Glomerular endothelial cell (primary cell): ENCODE results near the gene SPDYC. TPM values are rescaled to one million over a fixed set of nuclear protein-coding genes. Genes with fewer than 3 reads are reported as not detected.
"Not testable (repeated sequence)": the region's sequence is repeated elsewhere in the genome, so short reads cannot be mapped to it uniquely, and the experiment has no call there.

Experiments
- DNase-seq: peaks from one replicate; pipeline ENCODE4 v3.0.0-alpha.2; 2011; ENCODE audit warnings: low read depth, low spot score; ENCODE audit errors: extremely low read depth
- total RNA-seq: library from RNA; depleted of rRNA; stranded (reverse); fragments of >200 nt; gene quantifications from 2 replicates; pipeline ENCODE4 v1.2.3, GENCODE V29; 2015

The SPDYC gene
- total RNA-seq, 1 donor from 2014 or later, result not detected

DNA sequence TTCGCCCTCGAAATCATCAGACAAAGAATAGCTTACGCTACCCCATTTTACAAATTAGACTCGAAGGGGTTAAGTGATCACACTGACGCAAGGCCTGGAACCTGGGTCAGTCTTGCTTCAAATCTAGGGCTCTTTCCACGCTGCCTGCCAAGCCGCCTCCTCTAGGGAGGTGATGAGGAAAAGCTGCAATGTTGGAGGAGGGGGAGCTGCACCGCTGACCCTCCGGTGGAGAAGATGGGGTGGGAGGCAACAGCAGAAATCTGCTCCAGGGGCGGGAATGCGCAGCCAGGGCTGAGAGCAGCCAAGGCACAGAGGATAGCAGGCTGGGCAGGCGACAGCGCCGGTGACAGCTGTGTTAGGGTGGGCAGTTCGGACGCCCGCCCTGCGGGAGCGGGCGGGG lies 36.3 kb upstream of the SPDYC start:
- no peak for DNase-seq

DNA sequence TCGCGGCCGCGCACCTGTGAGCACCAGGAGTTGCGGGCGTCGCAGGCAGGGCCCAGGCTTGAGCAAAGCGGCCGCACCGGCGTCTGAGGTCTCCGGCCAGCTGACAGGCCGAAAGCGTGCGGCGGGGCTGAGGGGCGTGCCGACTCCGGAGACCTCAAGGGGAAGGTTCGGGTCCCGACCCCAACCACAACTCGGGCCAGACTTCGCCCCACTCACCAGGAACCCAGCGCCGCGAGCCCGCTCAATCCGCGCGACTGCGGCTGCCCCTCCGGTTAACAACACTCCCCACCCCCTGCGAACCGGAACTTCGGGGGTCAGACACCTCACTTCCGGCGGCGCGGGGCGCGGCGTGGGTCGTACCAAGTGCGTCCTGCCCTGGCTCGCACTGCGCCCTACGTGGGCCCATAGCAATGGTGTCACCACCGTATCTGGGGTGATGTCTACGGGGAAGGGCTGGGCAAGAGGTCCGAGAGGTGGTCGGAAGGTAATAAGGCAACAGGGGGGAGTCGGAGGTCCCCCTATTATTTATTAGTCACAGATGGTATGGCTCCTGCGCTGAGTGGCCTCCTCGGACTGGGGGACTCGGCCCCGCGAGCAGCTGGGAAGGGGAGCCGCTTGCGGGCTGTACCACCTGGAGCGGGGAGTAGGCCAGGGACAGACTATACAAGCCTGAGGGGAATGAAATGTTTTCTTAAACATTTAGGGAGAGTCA lies 35.6 kb upstream of the SPDYC start, which contains the start of gene SYVN1:
TSS of gene SYVN1 (minus strand) at position 280 of the 712 bp plus-strand sequence. CDS start 918 bp downstream, outside the sequence.
- no peak for DNase-seq

DNA sequence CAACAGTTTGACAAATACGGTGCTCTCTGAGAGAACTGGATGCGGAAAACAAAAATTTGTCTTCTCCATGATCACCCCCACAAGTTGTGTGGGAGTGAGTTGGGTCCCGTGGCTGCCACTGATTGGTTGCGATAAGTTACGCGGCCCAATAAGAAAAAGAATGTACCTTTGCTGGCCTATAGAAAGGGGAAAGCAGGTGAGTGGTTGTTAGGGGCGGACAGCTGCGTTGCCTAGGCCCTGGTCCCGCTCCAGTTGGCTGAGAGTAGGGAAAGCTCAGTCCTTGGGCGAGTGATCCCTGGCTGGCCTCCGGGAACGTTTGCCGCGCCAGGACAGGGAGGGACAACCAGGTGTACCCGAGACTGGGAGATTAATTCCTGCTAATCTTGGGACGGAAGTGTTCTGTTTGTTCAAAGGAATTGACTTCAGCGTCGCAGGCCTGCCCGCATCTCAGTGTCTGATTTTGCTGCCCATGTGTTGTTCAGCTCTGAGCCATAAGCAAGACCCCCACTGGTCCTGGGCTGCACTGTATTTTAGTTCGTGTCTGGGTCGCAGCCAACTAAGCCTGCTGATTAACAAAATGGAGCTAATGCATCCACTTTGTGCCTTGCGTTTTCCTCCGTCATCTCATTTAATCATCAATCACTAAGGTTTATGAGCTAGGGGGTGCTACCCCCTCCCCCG lies 34.9 kb upstream of the SPDYC start:
- DNase-seq, result peak; percentile 85

GRCh38 chr11:65135633-65136145 lies 34.3 kb upstream of the SPDYC start:
- no peak for DNase-seq

- DNase-seq, result no peak
These were observed 33.4 kb upstream of the SPDYC start for GRCh38 chr11:65136515-65137096.

- no peak for DNase-seq
These were observed 28.0 kb upstream of the SPDYC start for GRCh38 chr11:65141896-65142494.

GRCh38 chr11:65147352-65148075 lies 22.5 kb upstream of the SPDYC start:
- no peak for DNase-seq

- DNase-seq, result no peak
These were observed 21.4 kb upstream of the SPDYC start for GRCh38 chr11:65148657-65149056.

GRCh38 chr11:65150131-65150508 lies 19.9 kb upstream of the SPDYC start:
- not testable (repeated sequence) for DNase-seq

DNA sequence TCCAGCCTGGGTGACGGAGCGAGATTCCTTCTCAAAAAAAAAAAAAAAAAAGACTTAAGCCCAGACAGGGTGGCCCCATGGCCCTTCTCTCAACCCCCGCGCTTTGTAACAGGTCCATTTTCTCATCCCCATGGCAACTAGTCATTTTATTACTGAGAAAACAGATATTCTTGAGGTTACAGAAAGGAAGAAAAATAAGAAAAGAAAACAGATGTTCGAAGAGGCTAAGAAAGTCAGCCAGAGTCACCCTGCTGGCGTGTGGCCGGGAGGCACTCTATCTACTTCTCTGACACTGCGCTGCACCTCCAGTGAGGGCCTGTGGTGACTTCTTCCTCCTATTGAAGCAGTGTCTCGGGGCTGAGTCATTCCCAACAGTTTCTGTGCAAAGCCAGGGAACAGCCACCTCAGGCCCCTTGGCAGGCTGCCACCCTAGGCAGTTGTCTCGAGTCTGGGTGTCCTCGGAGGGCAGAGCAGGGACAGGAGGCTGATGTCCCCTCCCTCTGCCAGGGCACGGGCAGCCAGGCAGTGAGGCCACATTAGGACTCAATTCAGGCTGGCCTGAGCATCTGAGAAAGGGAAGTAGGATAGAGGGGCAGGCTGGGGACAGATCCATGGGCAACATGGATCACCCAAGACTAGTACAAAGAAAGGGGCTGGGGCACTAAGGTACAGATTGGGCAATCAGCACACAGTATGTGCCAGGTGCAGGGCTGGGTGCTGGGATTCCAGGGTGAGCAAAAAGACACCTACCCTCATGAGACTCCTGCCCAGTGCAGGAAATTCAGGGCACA lies 19.3 kb upstream of the SPDYC start:
- no peak for DNase-seq

DNA sequence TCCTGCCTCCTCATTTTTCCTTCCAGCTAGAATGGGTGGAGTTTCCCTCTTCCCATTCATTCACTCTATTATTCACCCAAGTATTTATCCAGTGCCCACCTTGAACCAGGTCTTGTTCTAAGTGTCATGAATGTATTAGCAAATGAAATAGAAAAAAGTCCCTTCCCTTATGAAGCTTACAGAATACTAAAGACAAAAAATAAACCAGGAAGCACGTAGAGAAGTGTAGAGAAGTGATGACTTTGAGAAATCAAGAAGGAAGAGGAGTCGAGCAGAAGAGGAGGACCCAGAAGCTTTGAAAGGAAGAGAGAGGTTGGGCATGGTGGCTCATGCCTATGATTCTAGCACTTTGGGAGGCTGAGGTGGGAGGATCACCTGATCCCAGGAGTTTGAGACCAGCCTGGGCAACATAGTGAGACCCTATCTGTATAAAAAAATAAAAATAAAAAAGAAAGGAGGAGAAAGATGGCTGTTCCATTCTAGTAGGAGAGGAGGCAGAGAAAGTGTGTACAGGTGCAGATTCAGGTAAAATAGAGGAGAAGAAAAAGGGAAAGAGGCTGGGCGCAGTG lies 18.6 kb upstream of the SPDYC start:
- no peak for DNase-seq

GRCh38 chr11:65152122-65152521 lies 17.9 kb upstream of the SPDYC start:
- no peak for DNase-seq

- no peak for DNase-seq
These were observed 13.8 kb upstream of the SPDYC start for GRCh38 chr11:65156256-65156655.

DNA sequence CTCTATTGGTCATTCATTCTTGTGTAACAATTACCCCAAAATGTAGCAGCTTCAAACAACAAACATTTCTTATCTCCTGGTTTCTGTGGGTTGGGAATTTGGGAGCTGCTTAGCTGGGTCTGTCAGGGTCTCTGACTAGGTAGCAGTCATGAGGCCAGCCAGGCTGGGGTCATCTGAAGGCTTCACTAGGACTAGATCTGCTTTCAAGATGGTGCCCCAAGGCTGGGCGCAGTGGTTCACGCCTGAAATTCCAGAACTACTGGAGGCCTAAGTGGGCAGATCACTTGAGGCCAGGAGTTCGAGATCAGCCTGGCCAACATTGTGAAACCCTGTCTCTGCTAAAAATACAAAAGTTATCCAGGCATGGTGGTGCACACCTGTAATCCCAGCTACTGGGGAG lies 13.1 kb upstream of the SPDYC start:
- DNase-seq, result no peak

GRCh38 chr11:65157336-65157735 lies 12.7 kb upstream of the SPDYC start:
- DNase-seq, result no peak

DNA sequence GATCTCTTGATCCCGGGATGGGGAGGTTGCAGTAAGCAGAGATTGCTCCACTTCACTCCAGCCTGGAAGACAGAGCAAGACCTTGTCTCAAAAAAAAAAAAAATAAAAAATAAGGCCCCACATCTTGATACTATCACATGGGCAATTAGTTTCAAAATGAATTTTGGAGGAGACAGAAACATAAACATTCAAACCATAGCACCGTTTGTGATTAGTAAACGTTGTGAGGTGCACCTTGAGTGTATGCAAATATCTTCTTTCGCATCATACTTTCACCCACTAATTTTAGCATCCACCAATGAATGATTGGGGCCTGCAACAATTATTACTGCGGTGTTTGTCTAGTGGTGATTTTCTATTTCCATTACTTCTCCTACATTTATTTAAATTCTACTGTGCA lies 11.0 kb upstream of the SPDYC start:
- no peak for DNase-seq

- DNase-seq, result no peak
These were observed 9.4 kb upstream of the SPDYC start for GRCh38 chr11:65160643-65161042.

DNA sequence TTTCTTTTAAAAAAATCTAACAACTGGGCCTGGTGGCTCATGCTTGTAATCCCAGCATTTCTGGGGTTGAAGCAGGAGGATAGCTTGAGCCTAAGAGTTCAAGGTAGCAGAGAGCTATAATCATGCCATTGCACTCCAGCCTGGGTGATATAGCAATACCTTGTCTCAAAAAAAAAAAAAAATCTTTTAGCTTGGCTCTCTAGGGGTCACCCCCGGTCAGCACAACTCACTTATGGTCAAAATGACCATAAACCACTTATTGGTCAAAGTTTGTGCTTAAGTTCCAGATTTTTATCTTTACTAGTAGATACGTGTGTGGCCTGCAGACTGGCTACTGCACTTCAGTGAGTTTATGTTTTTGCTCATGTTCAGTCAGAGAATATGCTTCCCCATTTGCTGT lies 6.3 kb upstream of the SPDYC start:
- no peak for DNase-seq

DNA sequence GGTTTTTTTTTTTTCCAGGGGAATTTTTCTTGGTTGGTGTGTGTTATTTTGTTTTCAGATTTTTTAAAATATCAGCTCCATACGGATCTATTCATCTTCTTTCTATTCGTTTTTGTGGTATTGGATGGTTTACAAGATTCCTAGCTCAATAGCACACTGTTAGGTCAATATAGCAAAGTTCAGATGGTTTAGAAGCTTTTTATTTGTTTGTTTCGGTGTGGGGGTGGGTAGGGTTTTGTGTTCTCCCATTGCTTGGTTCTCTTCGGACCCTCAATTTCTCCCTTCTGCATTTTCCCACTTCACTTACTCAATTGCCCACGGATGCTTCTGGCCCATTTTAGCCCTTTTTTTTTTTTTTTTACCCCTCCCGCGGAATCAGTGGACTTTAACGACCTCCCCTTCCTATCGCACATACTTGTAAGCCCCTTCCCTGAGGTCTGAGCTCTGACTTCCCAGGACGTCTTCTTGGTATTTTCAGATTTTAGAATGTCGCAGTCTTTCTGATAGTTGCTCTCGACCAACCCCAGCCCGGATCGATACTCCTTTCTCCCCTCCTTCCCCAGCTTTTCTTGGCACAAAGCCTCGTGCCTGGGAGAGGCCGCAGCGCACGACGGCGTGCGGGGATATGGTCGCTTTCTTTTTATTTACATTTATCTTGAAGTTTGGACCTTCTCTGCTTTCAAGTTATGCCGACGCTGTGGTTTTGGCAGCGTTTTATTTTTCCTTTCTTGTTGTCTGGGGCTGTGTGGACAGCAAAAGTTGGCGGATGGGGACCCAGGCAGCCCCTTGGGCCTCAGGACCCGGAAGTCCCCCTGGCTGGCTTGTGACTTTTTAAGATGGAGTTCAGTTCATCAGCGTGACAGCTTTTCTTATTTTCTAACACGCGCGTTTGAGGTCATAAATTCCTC lies 4.4 kb upstream of the SPDYC start:
- no peak for DNase-seq
